DMS114 treated with DMSO at 0.1 percent for 48 hours (cell line): ENCODE data around the gene CD58.
"Not testable (repeated sequence)": the region's sequence is repeated elsewhere in the genome, so short reads cannot be mapped to it uniquely, and the experiment has no call there.

ENCODE experiments used
- DNase-seq: peaks from one replicate; lab custom pipeline; 2025; ENCODE audit not compliant: unreplicated experiment; lab: John Stamatoyannopoulos, UW

The CD58 gene

GRCh38 chr1:116572099-116572498 is 1.3 kb upstream of the CD58 start:
- DNase-seq, result no peak

- DNase-seq, result no peak
These were observed 541 bp upstream of the CD58 start for GRCh38 chr1:116571215-116571919.

GRCh38 chr1:116569776-116570357 is 959 bp downstream of the CD58 start:
- DNase-seq, result no peak

GRCh38 chr1:116569381-116569670 is 1.5 kb downstream of the CD58 start:
- DNase-seq, result no peak

- DNase-seq, result no peak
These were observed 2.0 kb downstream of the CD58 start for GRCh38 chr1:116568662-116569380.

- no peak for DNase-seq
These were observed 2.8 kb downstream of the CD58 start for GRCh38 chr1:116567790-116568661.

GRCh38 chr1:116565222-116565621 is 5.6 kb downstream of the CD58 start:
- DNase-seq, result no peak

GRCh38 chr1:116564426-116564825 is 6.4 kb downstream of the CD58 start:
- no peak for DNase-seq

GRCh38 chr1:116562465-116562864 is 8.4 kb downstream of the CD58 start:
- DNase-seq, result not testable (repeated sequence)

GRCh38 chr1:116561563-116561962 is 9.3 kb downstream of the CD58 start:
- no peak for DNase-seq

GRCh38 chr1:116560704-116561490 is 9.9 kb downstream of the CD58 start:
- DNase-seq, result no peak

GRCh38 chr1:116559304-116559761 is 11.5 kb downstream of the CD58 start:
- no peak for DNase-seq

- DNase-seq, result no peak
These were observed 12.3 kb downstream of the CD58 start for GRCh38 chr1:116558571-116558970.

GRCh38 chr1:116558140-116558549 is 12.7 kb downstream of the CD58 start:
- DNase-seq, result no peak

GRCh38 chr1:116557323-116557878 is 13.4 kb downstream of the CD58 start:
- DNase-seq, result no peak

GRCh38 chr1:116556289-116557006 is 14.4 kb downstream of the CD58 start:
- DNase-seq, result no peak

- no peak for DNase-seq
These were observed 15.9 kb downstream of the CD58 start for GRCh38 chr1:116554924-116555323.

- no peak for DNase-seq
These were observed 17.3 kb downstream of the CD58 start for GRCh38 chr1:116553386-116554115.
